Activated effector memory CD4-positive, alpha-beta T cell treated with anti-CD3 and anti-CD28 coated beads, Interleukin-2, amount 50 U/mL, for 16 hours (primary cell): ENCODE results near the gene MAD1L1.
A peak's percentile ranks its signal among the peaks of the same experiment; 100 is the strongest.
"Not testable (repeated sequence)": the region's sequence is repeated elsewhere in the genome, so short reads cannot be mapped to it uniquely, and the experiment has no call there.

Source experiments
- DNase-seq: peaks from one replicate; pipeline ENCODE4 v3.0.0-alpha.2; 2020

The MAD1L1 gene

DNA sequence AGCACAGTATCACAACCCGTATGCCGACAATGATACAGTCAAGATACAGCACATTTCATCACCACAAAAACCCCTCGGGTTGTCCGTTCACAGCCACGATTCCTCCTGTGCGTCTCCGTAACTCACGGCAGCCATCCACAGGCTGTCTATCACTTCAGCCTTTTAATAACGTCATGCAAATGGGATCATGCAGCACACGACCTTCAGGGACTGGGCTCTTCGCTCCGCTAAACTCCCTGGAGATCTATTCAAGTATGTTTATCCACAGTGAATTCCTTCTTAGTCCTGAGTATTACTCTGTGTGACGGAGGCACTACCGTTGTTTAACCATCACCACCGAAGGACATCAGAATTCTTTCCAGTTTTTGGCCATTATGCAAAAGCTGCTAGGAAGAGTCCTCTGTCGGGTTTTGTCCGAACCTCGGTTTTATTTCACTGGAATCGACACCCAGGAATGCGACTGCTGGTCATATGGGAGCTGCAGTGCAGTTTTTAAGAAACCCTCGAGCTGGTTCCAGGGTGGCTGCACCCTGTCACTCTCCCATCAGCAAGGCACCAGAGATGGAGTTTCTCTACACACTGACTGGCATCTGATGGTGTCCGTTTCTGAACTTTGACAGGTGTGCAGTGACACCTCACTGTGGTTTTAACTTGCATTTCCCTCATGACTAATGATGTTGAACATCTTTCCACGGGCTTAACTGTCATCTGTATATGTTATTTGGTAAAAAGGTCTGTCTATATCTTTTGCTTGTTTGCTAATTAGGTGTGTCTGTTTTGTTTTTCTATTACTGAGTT is 193.6 kb downstream of the MAD1L1 start:
- peak; percentile 52 for DNase-seq

DNA sequence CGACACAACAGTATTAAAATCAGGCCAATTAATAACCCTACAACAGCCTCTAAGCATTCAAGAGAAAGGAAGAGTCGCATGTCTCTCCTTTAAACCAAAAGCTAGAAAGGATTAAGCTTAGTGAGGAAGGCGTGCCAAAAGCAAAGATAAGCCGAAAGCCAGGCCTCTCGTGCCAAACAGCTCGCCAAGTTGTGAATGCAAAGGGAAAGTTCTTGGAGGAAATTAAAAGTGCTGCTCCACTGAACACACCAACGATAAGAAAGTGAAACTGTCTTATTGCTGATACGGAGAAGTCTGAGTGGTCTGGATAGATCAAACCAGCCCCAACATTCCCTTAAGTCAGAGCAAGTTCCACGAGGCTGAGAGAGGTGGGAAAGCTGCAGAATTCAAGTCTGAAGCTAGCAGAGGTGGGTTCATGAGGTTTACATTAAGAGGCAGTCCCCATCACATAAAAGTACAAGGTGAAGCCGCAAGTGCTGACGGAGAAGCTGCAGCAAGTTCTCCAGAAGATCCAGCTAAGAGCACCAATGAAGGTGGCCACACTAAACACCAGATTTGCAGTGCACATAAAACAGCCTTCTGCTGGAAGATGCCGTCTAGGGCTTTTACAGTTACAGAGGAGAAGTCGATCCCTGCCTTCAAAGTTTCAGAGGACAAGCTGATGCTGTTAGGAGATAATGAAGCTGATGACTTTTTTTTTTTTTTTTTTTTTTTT is 194.8 kb downstream of the MAD1L1 start:
- peak; percentile 58 for DNase-seq

DNA sequence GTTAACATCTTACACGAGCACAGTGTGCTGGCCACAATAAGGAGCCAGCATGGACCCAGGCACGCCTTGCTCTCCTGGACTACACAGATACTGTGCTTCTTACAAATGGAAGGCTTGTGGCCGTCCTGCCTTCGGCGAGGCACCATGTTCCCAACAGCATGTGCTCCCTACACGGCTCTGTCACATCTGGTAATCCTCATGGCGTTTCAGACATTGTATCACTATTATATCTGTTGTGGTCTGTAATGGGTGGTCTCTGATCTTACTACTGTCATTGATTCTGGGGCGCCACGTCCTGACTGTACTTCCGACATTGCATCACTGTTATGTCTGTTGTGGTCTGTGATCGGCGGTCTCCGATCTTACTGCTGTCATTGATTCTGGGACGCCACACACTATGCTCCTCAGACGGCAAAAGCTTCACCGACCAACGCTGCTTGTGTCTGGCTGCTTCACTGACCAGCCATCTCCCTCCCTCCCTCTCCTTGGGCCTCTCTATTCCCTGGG is 195.4 kb downstream of the MAD1L1 start:
- DNase-seq: peak; percentile 57

DNA sequence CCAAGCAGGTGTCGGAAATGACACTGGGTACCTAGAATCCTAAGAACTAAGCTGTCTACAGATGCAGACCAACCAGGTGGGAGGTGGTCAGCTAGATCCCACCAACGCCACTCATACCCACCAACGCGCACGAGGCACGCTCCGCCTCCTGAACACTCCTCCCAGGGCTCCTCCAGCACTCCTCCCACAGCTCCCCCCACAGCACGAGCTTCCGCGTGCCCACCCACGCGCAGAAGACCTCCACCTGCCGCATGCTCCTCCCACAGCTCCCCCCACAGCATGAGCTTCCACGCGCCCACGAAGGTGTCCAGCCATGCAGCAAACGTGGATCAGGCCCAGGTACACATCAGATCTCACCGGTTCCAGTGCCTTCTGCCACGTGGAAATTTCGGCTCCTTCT is 196.0 kb downstream of the MAD1L1 start:
- DNase-seq: peak; percentile 45

DNA sequence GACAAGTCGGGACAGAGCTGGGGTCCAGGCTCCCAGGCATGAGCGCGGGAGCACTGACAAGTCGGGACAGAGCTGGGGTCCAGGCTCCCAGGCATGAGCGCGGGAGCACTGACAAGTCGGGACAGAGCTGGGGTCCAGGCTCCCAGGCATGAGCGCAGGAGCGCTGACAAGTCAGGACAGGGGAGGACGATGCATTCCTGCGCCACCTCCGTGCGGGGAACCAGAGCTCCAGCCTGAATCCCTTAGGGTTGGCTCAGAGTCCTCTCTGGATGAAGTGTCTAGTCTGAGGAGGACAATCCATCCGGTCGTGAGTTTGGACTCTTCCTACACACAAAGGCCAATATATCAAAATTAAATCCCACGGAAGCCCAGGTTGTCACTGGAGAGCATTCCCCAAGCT is 196.5 kb downstream of the MAD1L1 start:
- DNase-seq: not testable (repeated sequence)

DNA sequence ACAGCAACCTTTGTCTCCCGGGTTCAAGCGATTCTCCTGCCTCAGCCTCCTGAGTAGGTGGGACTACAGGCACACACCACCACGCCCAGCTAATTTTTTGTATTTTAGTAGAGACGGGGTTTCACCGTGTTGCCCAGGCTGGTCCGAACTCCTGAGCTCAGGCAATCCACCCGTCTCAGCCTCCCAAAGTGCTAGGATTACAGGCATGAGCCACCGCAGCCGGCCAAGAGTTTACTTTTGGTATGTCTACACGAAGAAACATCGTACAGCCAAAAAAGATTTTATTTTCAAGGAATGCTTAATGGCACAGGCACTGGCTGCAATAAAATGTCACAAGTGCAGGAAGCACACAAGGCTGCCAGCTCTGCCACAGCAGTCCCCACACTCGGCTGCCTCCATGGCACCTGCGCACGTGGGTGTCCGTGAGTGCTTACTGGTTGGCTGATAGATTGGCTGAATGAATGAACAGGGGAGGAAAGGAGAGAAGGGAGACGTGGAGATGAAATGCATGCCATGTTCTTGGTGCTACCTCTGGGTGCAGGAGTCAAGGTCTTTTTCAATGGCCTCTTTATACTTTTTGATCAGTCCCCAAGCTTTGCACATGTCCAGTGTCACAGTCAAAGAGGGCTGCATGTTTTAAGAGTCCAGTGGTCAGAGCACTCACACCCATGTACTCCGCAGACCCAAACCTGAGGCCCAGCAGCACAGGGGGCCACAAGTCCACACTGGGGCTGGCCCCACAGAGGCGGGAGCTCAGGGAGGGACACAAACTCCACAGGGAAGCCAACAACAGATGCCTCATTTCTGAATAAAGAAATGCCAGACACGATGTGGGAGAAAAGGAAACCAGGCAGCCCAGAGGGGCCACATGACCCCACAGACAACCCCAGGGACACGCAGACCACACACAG is 198.2 kb downstream of the MAD1L1 start:
- peak; percentile 43 for DNase-seq

DNA sequence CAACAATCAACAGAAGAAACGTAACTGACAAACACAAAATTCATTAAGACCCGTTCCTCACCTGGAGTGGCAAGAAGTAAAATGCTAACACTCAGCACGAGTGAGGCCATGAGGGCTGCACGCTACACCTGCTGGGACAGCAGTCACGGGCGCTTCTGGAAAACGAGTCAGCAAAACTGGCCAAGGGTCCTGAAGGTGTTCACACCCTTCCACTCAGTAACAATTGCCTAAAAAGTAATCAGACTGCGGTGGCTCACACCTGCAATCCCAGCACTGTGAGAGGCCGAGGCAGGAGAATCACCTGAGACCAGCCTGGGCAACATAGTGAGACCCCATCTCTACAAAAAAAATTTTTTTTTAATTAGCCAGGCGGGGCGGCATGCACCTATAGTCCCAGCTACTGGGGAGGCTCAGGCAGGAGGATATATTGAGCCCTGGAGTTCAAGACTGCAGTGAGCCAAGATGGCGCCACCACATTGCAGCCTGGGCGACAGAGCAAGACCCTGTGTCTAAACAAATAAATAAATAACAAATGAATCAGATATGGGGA is 199.1 kb downstream of the MAD1L1 start:
- DNase-seq: peak; percentile 25

DNA sequence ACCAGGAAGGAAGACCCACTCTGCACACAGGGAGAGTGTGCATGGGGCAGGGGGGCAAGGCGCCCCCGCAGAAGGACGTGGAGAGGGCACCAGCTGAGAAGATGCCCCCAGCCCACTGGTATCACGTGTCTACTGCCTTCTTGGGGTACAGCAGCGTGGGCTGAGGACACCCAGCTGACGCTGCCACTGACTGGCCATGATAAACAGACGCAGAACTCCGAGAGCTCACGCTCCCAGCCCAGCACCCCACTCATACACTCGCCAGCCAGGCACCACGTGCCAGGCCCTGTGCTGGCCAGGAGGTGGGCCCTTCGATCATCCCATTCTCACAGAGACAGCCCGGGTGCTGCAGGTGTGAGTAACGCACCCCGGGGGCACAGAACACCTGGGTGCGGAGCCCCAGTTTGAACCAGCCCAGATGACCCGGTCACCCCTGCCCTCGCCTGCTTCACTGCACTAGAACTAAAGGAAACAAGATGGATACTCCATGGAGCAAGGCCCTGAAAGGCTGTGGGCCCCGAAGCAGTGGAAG is 199.8 kb downstream of the MAD1L1 start:
- DNase-seq: peak; percentile 38

DNA sequence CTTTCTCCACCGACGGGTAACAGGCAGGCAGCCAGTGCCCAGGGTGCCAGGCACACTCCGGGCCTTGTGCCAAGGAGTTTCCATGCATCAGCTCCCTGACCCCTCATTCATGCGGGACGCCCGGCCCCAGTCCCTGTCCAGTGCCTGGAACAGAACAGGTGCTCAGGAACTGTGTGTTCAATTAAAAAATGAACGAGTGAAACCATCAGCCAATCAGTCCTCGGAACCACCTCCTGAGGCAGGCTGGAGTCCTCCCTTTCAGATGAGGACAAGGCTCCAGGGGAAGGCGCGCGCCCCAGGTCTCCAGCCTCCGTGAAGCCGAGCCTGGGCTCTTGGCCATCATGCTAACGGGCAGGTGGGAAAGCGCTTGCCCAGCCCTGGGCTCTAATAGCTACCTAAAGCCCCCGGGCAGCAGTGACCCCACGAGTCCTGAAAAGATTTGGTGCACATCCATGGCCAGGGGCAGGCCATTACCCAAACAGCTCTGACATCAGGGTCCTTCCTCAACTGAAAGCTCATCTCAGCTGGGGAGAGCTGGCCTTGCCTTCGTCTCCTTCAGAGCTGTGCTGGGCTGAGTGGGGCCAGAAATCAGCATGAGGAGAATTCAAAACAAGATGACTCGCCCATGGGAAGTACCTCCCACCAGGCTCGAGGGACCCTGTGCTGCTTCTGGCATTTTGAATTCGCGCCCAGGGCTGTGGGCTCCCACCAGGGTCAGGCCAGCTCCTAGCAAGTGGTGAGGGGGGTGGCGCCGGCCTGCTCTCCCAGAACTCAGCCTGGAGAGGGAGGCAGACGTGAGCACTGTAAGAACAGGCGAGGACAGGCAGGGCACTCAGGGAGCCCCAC is 200.5 kb downstream of the MAD1L1 start:
- DNase-seq: peak; percentile 56

DNA sequence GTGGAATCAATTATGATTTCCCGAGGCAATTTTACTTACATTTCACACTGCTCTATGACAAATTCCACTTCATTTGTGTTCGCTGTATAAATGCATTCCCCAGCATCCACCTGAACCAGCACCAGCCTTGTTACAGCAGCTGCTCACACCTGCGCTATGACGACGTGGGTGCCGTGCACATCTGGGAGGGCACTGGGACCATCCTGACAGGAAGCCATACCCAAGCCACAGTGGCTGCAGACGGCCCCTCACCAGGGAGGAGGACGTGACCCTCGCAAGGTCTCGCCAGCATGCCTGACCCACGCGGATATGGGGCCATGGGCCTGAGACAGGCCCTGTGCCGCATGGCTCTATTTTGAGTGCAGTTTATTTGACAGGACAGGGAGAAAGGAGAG is 201.3 kb downstream of the MAD1L1 start:
- DNase-seq: no peak

DNA sequence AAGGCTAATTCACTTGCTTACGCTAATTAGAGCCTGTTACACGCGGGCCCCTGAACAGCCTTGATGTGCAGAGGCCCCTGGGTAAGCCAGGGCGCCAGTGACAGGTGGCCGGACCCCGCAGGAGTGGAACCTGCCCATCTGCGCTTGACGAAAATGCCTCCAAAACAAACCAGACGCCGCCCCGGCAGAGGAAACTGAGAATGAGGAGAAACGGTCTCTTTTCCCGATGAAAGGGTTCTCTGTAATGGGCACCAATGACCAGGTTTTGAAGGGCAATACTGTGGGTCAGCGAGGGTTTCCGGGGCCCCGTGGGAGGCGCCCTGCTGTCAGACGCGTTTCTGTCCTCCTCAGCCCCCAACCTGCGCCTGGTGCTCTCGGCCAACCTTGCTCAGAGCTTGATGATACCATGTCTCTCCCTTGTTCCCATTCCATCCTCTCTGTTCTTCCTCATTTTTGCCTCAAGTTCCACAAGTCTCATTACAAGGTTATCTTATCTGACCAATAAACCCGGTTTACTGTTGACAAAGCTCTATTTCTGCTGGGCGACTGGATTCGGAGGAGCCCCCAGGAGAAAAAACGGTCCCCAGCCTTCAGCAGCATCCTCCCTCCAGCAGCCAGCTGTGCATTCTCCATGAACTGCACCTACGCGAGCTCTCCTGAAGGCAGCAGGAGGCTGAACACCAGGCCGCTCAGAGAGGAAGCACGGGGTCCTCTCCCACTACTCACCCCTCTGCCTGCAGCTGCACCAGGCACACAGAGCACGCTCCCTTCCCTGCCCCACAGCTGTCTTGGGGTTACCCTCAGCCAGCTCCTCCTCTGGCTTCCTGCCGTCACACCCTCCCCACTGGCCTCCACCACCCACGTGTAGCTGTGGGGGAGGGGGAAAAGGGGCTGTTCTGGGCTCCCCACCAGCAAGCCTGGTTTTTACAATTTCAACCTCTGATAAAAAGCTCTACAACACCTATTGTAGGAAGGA is 202.0 kb downstream of the MAD1L1 start:
- DNase-seq: peak; percentile 55

DNA sequence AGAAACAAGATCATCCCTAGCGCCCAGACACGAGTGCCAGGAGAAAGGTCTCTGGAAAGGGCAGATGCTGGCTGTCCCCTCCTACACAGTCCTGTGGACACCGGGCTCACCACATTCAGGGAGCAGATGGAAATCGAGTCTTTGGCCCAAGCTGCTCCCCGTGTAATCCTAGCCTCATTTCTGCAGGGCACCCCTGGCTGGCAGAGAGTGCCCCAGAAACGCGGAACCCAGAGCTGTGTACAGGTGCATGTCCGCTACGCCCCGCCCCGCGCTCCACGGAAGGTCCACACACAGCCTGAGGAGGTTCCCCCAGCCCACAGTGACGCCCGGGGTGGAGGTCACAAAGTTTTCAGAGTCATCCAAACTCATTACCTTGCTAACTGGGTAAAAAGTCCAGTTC is 202.8 kb downstream of the MAD1L1 start:
- peak; percentile 43 for DNase-seq

DNA sequence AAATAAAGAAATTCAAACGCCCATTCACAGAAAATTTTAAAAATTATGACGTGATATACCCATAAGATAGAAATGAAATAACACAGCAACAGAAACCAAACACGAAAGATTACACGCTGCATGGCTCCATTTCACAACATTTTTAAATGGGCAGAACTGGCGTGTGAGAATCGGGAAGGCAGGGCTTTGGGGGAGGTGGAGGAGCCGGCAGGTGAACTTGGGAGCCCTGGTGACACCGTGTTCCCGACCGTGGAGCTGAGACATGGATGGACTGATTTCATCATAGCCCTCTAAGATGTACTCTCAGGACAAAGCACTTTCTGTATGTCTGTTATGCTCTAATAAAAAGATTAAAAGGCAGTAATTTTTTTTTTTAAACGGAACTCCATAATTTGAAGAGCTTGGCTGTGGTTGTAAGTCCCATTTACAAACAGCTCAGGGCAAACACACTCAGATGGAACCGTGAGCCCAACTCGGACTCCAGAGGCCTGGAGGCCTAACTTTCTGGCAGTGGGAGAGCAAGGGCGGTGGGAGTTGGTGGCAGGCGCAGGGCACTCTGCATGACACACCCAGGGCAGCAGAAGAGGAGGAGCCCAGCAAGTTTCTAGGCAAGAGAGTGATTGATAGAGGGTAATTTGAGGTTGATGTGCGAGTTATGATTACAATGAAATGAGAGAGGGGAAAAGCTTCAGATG is 203.4 kb downstream of the MAD1L1 start:
- peak; percentile 52 for DNase-seq

DNA sequence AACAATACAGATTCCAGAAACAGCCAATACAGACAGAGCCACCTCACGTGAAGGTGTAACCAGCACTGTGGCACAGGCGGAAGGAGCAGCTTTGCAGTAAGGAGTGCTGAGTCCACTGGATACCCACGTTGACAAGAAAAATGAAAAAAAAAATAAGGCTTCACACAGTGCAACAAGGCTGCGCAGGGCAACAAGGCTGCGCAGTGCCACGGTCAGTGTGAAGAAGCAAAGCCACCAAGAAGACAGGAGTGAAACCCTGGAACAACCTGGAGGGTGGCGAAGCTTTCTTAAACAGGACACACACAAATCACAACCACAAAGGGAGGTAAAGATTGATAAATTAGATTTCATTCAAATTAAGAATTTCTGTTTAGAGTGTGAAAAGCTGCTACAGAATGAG is 204.0 kb downstream of the MAD1L1 start:
- peak; percentile 17 for DNase-seq

DNA sequence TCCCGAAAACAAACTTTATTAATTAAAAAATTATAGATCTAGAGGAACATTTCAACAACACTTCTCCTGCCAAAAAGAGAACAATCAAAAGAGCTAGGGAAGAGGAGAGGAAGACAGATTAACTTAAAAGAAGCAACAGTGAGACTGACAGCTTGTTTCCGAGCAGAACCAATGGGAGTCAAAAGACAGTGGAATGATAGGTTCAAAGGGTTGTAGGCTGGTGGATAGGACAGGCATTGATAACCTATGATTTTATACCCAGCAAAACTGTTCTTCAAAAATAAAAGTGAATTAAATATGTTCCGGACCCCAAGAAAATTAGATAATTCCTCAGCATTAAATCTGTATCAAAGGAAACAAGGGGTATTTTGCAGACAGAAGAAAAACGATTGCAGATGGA is 207.6 kb downstream of the MAD1L1 start:
- no peak for DNase-seq

DNA sequence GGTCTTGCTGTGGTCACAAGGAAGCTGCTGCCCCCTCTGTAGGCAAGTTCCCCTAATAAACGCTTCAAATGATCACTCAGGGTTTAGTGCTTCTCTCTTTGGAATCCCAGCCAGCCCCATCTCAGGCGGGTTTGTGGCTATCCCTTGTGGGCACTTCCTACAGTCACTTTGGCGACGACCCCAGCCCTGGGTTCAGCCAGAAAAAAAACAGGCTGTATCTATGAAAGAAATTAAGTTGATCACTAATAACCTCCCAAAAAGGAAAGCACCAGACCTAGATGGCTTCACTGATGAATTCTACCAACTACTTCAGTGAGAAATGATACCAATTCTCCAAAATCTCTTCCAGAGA is 208.2 kb downstream of the MAD1L1 start:
- DNase-seq: no peak

DNA sequence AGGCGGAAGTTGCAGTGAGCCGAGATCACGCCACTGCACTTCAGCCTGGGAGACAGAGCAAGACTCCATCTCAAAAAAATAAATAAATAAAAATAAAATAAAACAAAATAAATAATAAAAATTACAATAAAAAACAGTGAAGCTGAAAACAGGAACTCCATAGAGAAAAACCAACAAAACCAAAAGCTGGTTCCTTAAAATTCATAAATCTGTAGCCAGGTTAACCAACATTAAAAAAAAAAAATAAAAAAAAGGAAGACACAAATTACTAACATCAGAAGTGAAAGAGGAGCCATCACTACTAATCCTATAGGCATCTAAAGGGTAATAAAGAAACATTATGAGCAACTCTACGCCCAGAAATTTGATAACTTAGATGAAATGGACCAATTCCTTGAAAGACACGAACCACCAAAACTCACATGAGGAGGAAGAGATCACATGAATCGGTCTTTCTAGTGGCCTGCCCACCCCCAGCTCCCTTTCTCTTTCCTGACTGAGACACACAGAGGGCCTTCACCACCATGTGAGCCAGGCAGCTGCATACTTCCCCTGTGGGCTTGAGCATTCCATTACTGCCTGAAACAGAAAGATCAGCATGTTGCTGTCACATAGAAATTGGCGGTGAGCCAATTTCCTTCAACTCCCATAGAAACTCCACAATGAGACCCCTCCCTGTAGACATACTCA is 208.7 kb downstream of the MAD1L1 start:
- DNase-seq: no peak

DNA sequence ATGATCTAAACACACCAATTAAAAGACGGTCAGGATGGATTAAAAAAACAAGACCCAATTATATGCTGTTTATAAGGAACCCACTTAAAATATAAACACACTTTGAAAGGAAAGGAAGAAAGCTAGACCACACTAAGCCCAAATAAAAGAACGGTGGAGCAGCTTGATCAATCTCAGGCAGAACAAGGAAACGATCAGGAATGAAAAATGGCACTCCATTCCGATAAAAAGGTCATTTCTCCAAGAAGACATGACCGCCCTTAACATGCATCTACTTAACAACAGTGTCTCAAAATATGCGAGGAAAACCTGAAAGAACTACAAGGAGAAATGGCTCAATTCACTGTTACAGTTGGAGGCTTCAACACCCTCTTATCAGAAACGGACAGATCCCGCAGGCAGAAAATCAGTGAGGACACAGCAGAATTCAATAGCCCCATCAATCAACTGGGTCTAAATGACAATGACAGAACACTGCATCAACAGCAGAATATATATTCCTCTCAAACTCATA is 210.0 kb downstream of the MAD1L1 start:
- no peak for DNase-seq

DNA sequence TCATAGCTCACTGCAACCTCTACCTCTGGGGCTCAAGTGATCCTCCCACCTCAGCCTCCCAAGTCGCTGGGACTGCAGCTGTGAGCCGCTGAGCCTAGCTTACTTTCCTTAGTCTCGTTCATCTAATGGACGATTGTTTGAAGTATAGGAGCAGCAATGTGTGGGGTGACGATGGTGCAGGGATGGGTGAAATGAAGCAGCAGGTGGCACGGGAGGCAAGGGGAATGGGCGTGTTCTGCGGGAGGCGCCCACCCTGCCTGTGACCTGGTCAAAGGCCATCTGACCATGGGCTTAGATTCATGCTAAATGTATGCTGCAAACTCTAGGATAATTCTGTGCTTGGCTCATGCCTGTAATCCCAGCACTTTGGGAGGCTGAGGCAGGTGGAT is 210.7 kb downstream of the MAD1L1 start:
- DNase-seq: peak; percentile 24
